Measurements from ENCODE around the gene CCDC186.

CCDC186 gene

GRCh38 chr10:114176511-114176910 is 2.5 kb upstream of the CCDC186 start:
- TF ChIP-seq POLR2AphosphoS5 (IDR thresholded peaks at IDR 0.05; ENCODE audit: low read depth, low read length) (no peak), POLR2A (IDR thresholded peaks at IDR 0.05; ENCODE audit: low read depth, low read length) (no peak), PAX5 (IDR thresholded peaks at IDR 0.05; ENCODE audit: insufficient read depth, low read length, severe bottlenecking) (no peak), SPI1 (IDR thresholded peaks at IDR 0.05; ENCODE audit: low read depth, low read length) (no peak), TAF1 (IDR thresholded peaks at IDR 0.05; ENCODE audit: low read depth, low read length) (no peak), POU2F2 (IDR thresholded peaks at IDR 0.05; ENCODE audit: low read depth, low read length) (no peak)
- no peak for DNase-seq (ENCODE audit: insufficient read length, low spot score)
- no peak for FAIRE-seq

DNA sequence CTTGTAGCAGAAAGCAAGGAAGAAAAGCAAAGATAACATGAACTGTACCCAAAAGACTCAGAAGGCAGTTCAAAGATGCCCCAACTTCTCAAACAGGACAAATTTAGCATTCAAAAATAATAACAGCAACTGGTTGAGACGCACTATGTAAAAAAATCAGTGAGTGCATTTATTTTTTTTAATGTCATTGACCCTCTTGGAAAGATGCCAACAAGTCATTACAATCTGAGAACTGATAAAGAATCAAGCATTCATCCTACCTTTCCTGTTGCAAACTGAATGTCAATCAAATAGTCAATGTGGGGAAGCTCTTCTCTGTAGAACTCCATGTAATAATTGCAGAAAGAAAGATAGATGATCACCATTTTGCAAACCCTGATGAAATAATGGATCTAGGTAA is 1.7 kb upstream of the CCDC186 start:
- no peak for FAIRE-seq
- DNase-seq (ENCODE audit: insufficient read length, low spot score): no peak
- TF ChIP-seq SPI1 (IDR thresholded peaks at IDR 0.05; ENCODE audit: low read depth, low read length) (no peak), POLR2A (IDR thresholded peaks at IDR 0.05; ENCODE audit: low read depth, low read length) (no peak)

- DNase-seq (ENCODE audit: insufficient read length, low spot score): no peak
- FAIRE-seq: no peak
- no peak for TF ChIP-seq TAF1 (IDR thresholded peaks at IDR 0.05; ENCODE audit: low read depth, low read length)
- no peak for TF ChIP-seq POU2F2 (IDR thresholded peaks at IDR 0.05; ENCODE audit: low read depth, low read length)
- no peak for TF ChIP-seq SPI1 (IDR thresholded peaks at IDR 0.05; ENCODE audit: low read depth, low read length)
- no peak for TF ChIP-seq POLR2AphosphoS5 (IDR thresholded peaks at IDR 0.05; ENCODE audit: low read depth, low read length)
- no peak for TF ChIP-seq PAX5 (IDR thresholded peaks at IDR 0.05; ENCODE audit: insufficient read depth, low read length, severe bottlenecking)
- no peak for TF ChIP-seq POLR2A (IDR thresholded peaks at IDR 0.05; ENCODE audit: low read depth, low read length)
Observed at GRCh38 chr10:114174695-114175188, 739 bp upstream of the CCDC186 start.

DNA sequence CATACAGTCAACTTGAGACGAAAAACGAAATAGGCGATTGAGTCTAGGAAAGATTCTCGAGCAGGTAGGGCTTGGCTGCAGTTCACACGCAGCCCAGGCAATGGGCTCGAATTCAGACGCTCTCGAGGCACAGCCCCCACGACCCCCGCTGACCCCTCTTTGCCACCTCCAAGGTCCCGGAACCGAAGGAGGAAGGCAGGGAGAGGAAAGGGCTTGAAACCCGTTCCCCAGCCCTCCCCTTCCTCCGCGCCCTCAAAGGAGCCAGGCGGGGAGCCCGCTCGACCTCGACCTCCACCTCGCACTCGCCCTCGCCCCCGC is 441 bp downstream of the CCDC186 start:
- DNase-seq (ENCODE audit: insufficient read length, low spot score): no peak
- FAIRE-seq: no peak
- no peak for TF ChIP-seq POU2F2 (IDR thresholded peaks at IDR 0.05; ENCODE audit: low read depth, low read length)
- TF ChIP-seq SPI1 (IDR thresholded peaks at IDR 0.05; ENCODE audit: low read depth, low read length): no peak
- TF ChIP-seq PAX5 (IDR thresholded peaks at IDR 0.05; ENCODE audit: insufficient read depth, low read length, severe bottlenecking): no peak
- no peak for TF ChIP-seq TAF1 (IDR thresholded peaks at IDR 0.05; ENCODE audit: low read depth, low read length)
- no peak for TF ChIP-seq POLR2A (IDR thresholded peaks at IDR 0.05; ENCODE audit: low read depth, low read length)
- no peak for TF ChIP-seq POLR2AphosphoS5 (IDR thresholded peaks at IDR 0.05; ENCODE audit: low read depth, low read length)

DNA sequence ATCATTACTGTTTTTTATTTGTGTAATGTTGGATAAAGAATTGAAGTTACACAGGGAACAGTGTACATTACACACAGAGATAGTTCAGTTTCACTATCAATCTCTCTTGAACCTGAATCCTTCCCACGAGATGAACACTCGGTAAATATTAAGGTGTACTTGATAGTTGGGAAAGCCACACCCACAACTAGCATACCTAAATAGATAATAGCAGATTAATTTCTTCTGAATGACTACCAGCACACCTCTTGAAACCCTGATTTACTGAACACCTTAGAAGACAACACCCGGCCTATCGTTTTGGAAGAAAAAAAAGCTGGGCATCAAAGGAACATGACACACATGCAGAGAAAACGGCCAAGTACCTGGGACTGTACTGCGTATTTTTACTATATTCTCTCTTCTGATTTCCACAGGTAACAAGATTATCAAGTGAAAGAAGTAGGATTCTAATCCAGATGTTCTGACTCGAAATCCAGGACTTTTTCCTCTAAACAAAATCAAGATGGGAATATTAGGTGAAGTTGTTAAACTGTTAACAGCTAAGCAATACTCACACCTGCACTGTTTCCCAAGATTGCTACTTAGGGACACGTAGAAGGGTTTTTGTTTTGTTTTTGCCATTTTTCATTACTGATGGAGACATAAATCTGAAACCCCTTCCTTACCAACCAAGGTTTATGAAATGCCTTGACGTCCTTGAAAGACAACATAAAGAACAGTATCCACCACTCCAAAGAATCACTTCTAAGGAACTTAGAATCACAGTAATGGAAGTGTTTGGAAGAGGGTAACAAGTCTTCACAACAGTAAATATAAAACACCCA is 1.0 kb downstream of the CCDC186 start:
- DNase-seq (ENCODE audit: insufficient read length, low spot score) (no peak), FAIRE-seq (peak; percentile 47)
- no peak for TF ChIP-seq POLR2AphosphoS5 (IDR thresholded peaks at IDR 0.05; ENCODE audit: low read depth, low read length)
- TF ChIP-seq TAF1 (IDR thresholded peaks at IDR 0.05; ENCODE audit: low read depth, low read length): no peak
- TF ChIP-seq SPI1 (IDR thresholded peaks at IDR 0.05; ENCODE audit: low read depth, low read length): no peak
- no peak for TF ChIP-seq POU2F2 (IDR thresholded peaks at IDR 0.05; ENCODE audit: low read depth, low read length)
- TF ChIP-seq POLR2A (IDR thresholded peaks at IDR 0.05; ENCODE audit: low read depth, low read length): no peak
- TF ChIP-seq PAX5 (IDR thresholded peaks at IDR 0.05; ENCODE audit: insufficient read depth, low read length, severe bottlenecking): no peak

- FAIRE-seq: peak; percentile 31
- TF ChIP-seq PAX5 (IDR thresholded peaks at IDR 0.05; ENCODE audit: insufficient read depth, low read length, severe bottlenecking) (no peak), POU2F2 (IDR thresholded peaks at IDR 0.05; ENCODE audit: low read depth, low read length) (no peak), SPI1 (IDR thresholded peaks at IDR 0.05; ENCODE audit: low read depth, low read length) (no peak), TAF1 (IDR thresholded peaks at IDR 0.05; ENCODE audit: low read depth, low read length) (no peak), POLR2AphosphoS5 (IDR thresholded peaks at IDR 0.05; ENCODE audit: low read depth, low read length) (no peak), POLR2A (IDR thresholded peaks at IDR 0.05; ENCODE audit: low read depth, low read length) (no peak)
- DNase-seq (ENCODE audit: insufficient read length, low spot score): no peak
Observed at GRCh38 chr10:114172216-114172615, 1.8 kb downstream of the CCDC186 start.

DNA sequence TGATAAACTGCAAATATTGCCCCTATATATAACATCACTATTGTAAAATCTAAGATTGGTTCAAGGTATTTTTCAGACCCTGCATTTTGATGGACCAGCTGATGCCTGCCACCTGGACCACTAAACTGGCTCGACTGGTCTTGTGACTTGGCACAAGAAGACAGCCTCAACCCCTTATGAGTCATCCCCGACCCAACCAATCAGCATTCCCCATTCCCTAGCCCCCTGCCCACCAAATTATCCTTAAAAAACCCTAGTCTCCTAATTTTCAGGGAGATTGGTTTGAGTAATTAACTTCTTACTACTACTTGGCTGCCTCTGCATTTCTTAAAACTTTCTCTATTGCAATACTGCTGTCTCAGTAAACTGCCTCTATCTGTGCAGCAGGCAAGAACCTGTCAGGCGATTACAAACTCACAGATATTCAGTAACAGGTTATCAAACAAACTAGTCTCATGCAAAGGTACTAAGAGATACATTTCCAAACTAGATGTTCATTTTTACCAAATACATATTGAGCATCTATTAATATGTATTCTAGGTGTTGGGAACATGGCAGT is 5.5 kb downstream of the CCDC186 start:
- DNase-seq (ENCODE audit: insufficient read length, low spot score) (no peak), FAIRE-seq (peak; percentile 74)
- no peak for TF ChIP-seq POLR2A (IDR thresholded peaks at IDR 0.05; ENCODE audit: low read depth, low read length)
- TF ChIP-seq TAF1 (IDR thresholded peaks at IDR 0.05; ENCODE audit: low read depth, low read length): no peak
- no peak for TF ChIP-seq POLR2AphosphoS5 (IDR thresholded peaks at IDR 0.05; ENCODE audit: low read depth, low read length)
- no peak for TF ChIP-seq SPI1 (IDR thresholded peaks at IDR 0.05; ENCODE audit: low read depth, low read length)
- TF ChIP-seq POU2F2 (IDR thresholded peaks at IDR 0.05; ENCODE audit: low read depth, low read length): no peak
- TF ChIP-seq PAX5 (IDR thresholded peaks at IDR 0.05; ENCODE audit: insufficient read depth, low read length, severe bottlenecking): no peak

GRCh38 chr10:114167985-114168384 is 6.0 kb downstream of the CCDC186 start:
- no peak for FAIRE-seq
- TF ChIP-seq POLR2AphosphoS5 (IDR thresholded peaks at IDR 0.05; ENCODE audit: low read depth, low read length) (no peak), TAF1 (IDR thresholded peaks at IDR 0.05; ENCODE audit: low read depth, low read length) (no peak), PAX5 (IDR thresholded peaks at IDR 0.05; ENCODE audit: insufficient read depth, low read length, severe bottlenecking) (no peak), POU2F2 (IDR thresholded peaks at IDR 0.05; ENCODE audit: low read depth, low read length) (no peak), SPI1 (IDR thresholded peaks at IDR 0.05; ENCODE audit: low read depth, low read length) (no peak), POLR2A (IDR thresholded peaks at IDR 0.05; ENCODE audit: low read depth, low read length) (no peak)
- no peak for DNase-seq (ENCODE audit: insufficient read length, low spot score)

DNA sequence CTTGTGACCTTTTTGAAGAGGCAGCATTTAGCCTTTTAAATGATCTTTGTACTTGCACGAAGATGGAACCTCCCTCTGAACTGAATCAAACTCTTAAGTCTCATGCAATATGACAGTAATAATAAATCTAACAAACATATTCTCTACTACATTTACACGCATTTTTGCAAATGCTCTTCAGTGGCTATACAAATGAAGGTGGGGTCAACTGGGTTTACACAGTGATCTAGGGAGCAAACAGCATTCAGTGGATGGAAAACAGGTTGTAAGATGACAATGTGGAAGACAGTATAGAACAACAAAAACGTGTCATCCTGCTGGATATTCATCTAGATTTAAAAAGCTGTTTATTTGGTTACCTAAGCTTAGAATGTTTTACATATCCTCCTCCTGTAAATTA is 7.5 kb downstream of the CCDC186 start:
- FAIRE-seq: no peak
- no peak for DNase-seq (ENCODE audit: insufficient read length, low spot score)
- TF ChIP-seq POLR2A (IDR thresholded peaks at IDR 0.05; ENCODE audit: low read depth, low read length): no peak

- FAIRE-seq: no peak
- TF ChIP-seq POLR2AphosphoS5 (IDR thresholded peaks at IDR 0.05; ENCODE audit: low read depth, low read length) (no peak), TAF1 (IDR thresholded peaks at IDR 0.05; ENCODE audit: low read depth, low read length) (no peak), PAX5 (IDR thresholded peaks at IDR 0.05; ENCODE audit: insufficient read depth, low read length, severe bottlenecking) (no peak), POU2F2 (IDR thresholded peaks at IDR 0.05; ENCODE audit: low read depth, low read length) (no peak), SPI1 (IDR thresholded peaks at IDR 0.05; ENCODE audit: low read depth, low read length) (no peak), POLR2A (IDR thresholded peaks at IDR 0.05; ENCODE audit: low read depth, low read length) (no peak)
- no peak for DNase-seq (ENCODE audit: insufficient read length, low spot score)
Observed at GRCh38 chr10:114166043-114166442, 8.0 kb downstream of the CCDC186 start.

Measured in GM12891 (cell line).